Endodermal cell (in vitro differentiated cells): Measurements from ENCODE around the gene SBK2. TPM values are rescaled to one million over a fixed set of nuclear protein-coding genes. Genes with fewer than 3 reads are reported as not detected.

Source experiments
- DNase-seq: peaks from one replicate; pipeline ENCODE4 v3.0.0-alpha.2; 2017
- H3K27ac ChIP-seq: 2 replicates; pipeline ENCODE4 v1.5.1; 2013; ENCODE audit warnings: mild to moderate bottlenecking, low read depth, low read length, moderate library complexity
- H3K27me3 ChIP-seq: 2 replicates; pipeline ENCODE4 v1.6.1; 2013; ENCODE audit warnings: mild to moderate bottlenecking, low read length, moderate library complexity; ENCODE audit not compliant: insufficient read depth, control insufficient read depth, poor library complexity, severe bottlenecking
- H3K36me3 ChIP-seq: 2 replicates; pipeline ENCODE4 v1.7.0; 2013; ENCODE audit warnings: mild to moderate bottlenecking, low read length, moderate library complexity; ENCODE audit not compliant: control insufficient read depth, insufficient read depth
- H3K4me1 ChIP-seq: one replicate; pipeline ENCODE4 v1.7.0; 2013; ENCODE audit warnings: low read length; ENCODE audit not compliant: control insufficient read depth, insufficient read depth
- H3K4me3 ChIP-seq: 2 replicates; pipeline ENCODE4 v1.5.1; 2013; ENCODE audit warnings: mild to moderate bottlenecking, low read length, moderate library complexity
- H3K9ac ChIP-seq: 2 replicates; pipeline ENCODE4 v1.6.1; 2013; ENCODE audit warnings: mild to moderate bottlenecking, low read length, moderate library complexity; ENCODE audit not compliant: poor library complexity, severe bottlenecking; ENCODE audit errors: extremely low read depth
- H3K9me3 ChIP-seq: 2 replicates; pipeline ENCODE4 v1.6.1; 2013; ENCODE audit warnings: mild to moderate bottlenecking, low read length, moderate library complexity; ENCODE audit not compliant: control insufficient read depth
- H3K27ac Mint-ChIP-seq: 2 replicates; pipeline ENCODE4 v1.8.0; 2020; ENCODE audit warnings: mixed read lengths
- H3K27me3 Mint-ChIP-seq: 2 replicates; pipeline ENCODE4 v1.8.0; 2021; ENCODE audit warnings: mild to moderate bottlenecking, mixed read lengths; ENCODE audit not compliant: insufficient read depth
- H3K36me3 Mint-ChIP-seq: 2 replicates; pipeline ENCODE4 v1.8.0; 2020; ENCODE audit warnings: low read depth, mixed read lengths
- H3K4me1 Mint-ChIP-seq: 2 replicates; pipeline ENCODE4 v1.8.0; 2020; ENCODE audit warnings: mixed read lengths
- H3K4me3 Mint-ChIP-seq: 2 replicates; pipeline ENCODE4 v1.8.0; 2020; ENCODE audit warnings: mild to moderate bottlenecking, moderate library complexity, mixed read lengths
- H3K9me3 Mint-ChIP-seq: 2 replicates; pipeline ENCODE4 v1.8.0; 2020; ENCODE audit warnings: mild to moderate bottlenecking, mixed read lengths
- WGBS, 2 experiments: methylation state at CpG; one replicate each; pipeline versions ENCODE4 v1.1.5 to v1.1.7; 2013; ENCODE audit warnings: missing lambda C conversion rate in 2 of 2, mixed read lengths in 1 of 2; ENCODE audit not compliant: insufficient coverage in 1 of 2, insufficient read length in 1 of 2; 5-methylcytosine and 5-hydroxymethylcytosine counted together
- total RNA-seq, 2 donors: library from RNA; stranded (reverse); fragmentation: NEBNext Ultra II Directional in 1 of 2; extraction: Animal tissue kit (Norgen Biotek cat#: 25700) in 1 of 2; gene quantifications; 2 replicates in 1 of 2; 3 replicates in 1 of 2; pipeline ENCODE4 v1.2.1, GENCODE V29; 2021
- TF ChIP-seq, protein P1 (sequence below): fragments of 200-600 bp; sonication (generic); conservative IDR thresholded peaks from 2 replicates; pipeline ENCODE4 v1.5.0; 2021; ENCODE audit warnings: antibody characterized with exemption, mild to moderate bottlenecking

Gene SBK2
- total RNA-seq, 2 donors from 2014 or later: 3.3 to 6.6 TPM

DNA sequence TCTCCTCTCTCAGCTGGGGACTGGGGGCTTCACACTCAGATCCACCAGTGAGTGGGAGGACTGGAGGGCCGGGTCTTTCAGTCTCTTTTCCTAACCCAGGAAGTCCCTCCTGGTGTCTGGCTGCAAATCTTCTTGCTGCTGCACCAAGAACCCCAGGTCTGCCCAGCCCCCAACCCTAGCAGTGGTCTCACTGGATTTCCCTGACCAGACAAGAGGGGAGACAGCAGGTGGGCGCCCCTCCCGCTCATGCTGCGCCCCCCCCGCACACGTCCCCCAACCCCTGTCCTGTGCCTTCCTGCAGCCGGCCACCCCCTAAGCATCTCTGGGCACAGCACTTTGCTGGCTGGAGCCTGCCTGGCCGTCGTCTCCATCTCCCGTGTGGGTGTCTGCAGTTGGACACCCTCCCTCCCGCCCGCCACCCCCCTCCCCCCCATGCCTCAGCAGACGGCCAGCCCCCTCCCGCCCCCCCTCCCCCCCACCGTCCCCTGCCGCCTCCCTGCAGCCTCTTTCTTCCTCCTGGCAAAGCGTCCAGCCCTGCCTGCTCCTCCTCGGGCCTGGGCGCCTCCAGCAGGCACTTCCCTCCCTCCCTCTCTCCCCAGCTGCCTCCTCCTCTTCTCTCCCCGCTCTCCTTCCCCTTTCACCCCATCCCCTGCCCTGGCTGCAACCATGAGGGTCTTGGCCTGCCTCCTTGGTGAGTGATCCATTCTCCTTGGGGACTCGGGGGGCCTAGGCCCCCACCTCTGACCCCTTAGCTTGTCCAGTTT lies 48.8 kb downstream of the SBK2 start, which contains the start of gene SSC5D:
Gene SSC5D (plus strand): TSS at position 513 of the 764 bp plus-strand sequence. CDS start 154 bp downstream, at position 667.
- Mint-ChIP-seq H3K4me1 (peaks cover 15% of the 10 kb centered on the region), H3K27me3 (peaks cover 5% of the 10 kb centered on the region), H3K4me3 (peak within 1 kb of the TSS; percentile 33), H3K36me3 (no peaks in the 10 kb centered on the region), H3K9me3 (no peaks in the 10 kb centered on the region), H3K27ac (peak within 1 kb of the TSS; percentile 21)
- 27 to 28% methylated on average over 5 to 15 of the region's 21 CpGs for WGBS, 2 experiments
- Histone ChIP-seq H3K36me3 (no peaks in the 10 kb centered on the region), H3K27ac (peak within 1 kb of the TSS; percentile 83), H3K9me3 (no peaks in the 10 kb centered on the region), H3K4me1 (peaks cover 17% of the 10 kb centered on the region), H3K4me3 (no peak within 1 kb of the TSS), H3K27me3 (no peaks in the 10 kb centered on the region), H3K9ac (no peak within 1 kb of the TSS)
- DNase-seq: peak; percentile 69
- TF ChIP-seq, protein P1, sequence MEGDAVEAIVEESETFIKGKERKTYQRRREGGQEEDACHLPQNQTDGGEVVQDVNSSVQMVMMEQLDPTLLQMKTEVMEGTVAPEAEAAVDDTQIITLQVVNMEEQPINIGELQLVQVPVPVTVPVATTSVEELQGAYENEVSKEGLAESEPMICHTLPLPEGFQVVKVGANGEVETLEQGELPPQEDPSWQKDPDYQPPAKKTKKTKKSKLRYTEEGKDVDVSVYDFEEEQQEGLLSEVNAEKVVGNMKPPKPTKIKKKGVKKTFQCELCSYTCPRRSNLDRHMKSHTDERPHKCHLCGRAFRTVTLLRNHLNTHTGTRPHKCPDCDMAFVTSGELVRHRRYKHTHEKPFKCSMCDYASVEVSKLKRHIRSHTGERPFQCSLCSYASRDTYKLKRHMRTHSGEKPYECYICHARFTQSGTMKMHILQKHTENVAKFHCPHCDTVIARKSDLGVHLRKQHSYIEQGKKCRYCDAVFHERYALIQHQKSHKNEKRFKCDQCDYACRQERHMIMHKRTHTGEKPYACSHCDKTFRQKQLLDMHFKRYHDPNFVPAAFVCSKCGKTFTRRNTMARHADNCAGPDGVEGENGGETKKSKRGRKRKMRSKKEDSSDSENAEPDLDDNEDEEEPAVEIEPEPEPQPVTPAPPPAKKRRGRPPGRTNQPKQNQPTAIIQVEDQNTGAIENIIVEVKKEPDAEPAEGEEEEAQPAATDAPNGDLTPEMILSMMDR: no peak

DNA sequence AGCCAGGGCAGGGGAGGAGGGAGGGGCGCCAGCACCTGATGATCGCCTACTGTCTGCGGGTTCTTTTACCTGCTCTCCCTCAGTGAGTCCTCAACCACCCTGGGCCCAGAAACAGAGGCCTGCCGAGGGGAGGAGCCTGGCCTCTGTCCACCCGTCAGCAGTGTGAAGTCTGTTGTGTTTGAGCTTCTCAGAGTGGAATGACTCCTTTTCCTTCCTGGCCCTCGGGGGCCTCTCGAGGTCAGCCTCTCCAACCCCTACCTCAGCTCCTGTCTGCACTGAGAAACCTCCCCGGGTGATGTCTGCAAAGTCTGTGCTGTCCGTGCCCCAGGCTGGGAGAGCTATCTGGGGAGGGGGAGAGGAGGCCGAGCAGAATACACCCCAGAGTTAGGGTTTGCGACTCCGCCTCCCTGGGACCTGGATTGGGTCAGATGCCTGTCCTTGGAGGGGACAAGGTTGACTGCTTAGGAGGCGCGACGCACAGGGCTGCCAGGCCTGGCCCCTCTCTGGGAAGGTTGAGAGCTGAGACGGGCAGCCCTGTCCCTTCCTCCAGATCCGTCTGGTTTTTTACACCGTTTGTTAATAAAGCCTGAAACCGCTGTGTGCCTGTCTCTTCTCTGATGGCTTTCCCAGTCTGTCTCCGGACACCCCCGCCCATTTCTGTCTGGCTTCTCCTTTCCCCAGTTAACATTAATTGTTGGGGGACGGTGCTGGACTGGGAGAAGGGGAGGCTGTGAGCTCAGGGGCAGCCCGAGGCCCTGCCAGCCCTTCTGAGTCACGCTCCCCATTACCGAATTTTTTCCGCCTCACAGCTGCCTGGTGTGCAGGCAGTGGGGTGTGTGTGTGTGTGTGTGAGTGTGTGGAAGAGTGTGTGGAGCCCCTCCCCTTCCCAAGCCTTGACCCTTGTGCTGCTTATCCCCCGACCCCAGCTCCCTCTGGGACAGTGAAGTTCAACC lies 49.7 kb downstream of the SBK2 start:
- Mint-ChIP-seq H3K9me3 (no peaks in the 10 kb centered on the region), H3K4me3 (peak overlapping the region; percentile 33), H3K4me1 (peaks cover 15% of the 10 kb centered on the region), H3K36me3 (no peaks in the 10 kb centered on the region), H3K27ac (peak overlapping the region; percentile 58), H3K27me3 (peaks cover 5% of the 10 kb centered on the region)
- 39 to 56% methylated on average over 14 to 21 of the region's 27 CpGs for WGBS, 2 experiments
- peak; percentile 78 for DNase-seq
- TF ChIP-seq, protein P1: no peak
- Histone ChIP-seq H3K27ac (peak overlapping the region; percentile 76), H3K4me3 (no peak overlapping the region), H3K9ac (no peak overlapping the region), H3K36me3 (no peaks in the 10 kb centered on the region), H3K9me3 (no peaks in the 10 kb centered on the region), H3K27me3 (no peaks in the 10 kb centered on the region), H3K4me1 (peaks cover 17% of the 10 kb centered on the region)
